Measurements from ENCODE around the gene CAPN14.

Gene CAPN14

DNA sequence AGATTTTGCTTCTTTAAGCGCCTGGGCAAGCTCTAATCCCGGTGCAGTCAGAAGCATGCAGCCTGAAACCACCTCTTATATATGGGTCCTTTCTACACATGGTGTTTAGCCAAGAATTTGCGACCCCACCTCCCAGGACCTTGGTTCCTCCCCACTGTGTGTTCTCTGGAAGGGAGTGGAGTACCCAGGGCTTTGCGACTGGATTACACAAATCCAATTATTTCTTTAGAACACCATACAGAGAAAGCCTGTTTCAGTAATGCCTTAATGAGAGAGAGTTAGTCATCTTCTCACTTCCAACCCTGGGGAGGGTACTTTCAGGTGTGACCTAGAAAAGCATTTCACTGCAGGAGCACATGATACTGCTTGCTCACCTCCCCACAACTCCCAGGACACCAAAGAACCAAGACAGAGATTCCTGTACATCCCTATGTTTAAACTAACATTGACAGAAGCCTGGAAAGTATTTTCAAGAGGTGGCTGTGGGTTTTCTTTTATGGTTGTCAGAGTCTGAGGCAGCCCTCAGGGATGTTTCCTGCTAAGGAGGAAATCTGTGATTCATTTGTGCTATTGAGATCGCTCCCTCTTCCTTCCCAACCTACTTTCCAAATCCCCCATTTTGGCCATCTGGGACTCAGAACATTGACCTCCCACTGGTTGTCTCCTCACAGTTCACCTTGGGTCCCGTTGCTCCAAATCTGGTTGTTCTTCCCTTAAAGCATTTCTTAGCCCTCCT lies at the start of gene CAPN14:
Gene CAPN14, minus strand, starts transcription at position 51 of the 736 bp plus-strand sequence. CDS start 12,068 bp downstream, outside the sequence.
- Histone ChIP-seq H3K27ac (no peak within 1 kb of the TSS), H3K27me3 (no peaks in the 10 kb centered on the region), H3K9me3 (no peaks in the 10 kb centered on the region), H3K4me1 (ENCODE audit: control insufficient read depth in 1 of 2, insufficient read depth in 1 of 2, low read depth in 1 of 2, low read length in 1 of 2) (peaks cover 10 to 18% of the 10 kb centered on the region in 2 experiments), H3K4me3 (ENCODE audit: low read depth in 1 of 2, low read length in 1 of 2) (no peak within 1 kb of the TSS), H3K36me3 (no peaks in the 10 kb centered on the region)
- TF ChIP-seq CTCF (IDR thresholded peaks at IDR 0.05), result no peak

DNA sequence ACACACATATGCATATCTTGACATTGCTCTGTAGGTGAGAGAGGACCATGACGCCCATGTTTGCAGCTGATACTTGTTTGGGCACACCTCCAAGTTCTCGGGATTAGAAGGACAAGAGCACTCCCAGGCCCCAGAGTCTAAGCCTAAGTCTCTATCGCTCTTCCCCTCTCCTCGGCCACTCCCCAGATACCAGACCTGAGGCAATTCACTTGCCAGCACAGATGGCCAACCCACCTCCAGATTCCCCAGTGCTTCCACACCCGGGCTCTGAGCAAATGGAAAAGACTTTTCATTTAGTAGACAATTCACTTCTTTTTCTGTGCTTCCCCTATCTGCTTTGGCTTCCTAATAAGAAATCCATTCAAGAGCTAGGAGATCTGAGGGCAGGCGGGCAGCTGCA lies 49.5 kb upstream of the CAPN14 start:
- no peaks in the 10 kb centered on the region for H3K9me3 ChIP-seq
- no peaks in the 10 kb centered on the region for H3K27me3 ChIP-seq
- H3K36me3 ChIP-seq, result no peaks in the 10 kb centered on the region
- H3K4me1 ChIP-seq (ENCODE audit: control insufficient read depth in 1 of 2, insufficient read depth in 1 of 2, low read depth in 1 of 2, low read length in 1 of 2), result no peaks in the 10 kb centered on the region
- no peak for TF ChIP-seq CTCF (IDR thresholded peaks at IDR 0.05)
- no peak overlapping the region for H3K4me3 ChIP-seq (ENCODE audit: low read depth in 1 of 2, low read length in 1 of 2)
- H3K27ac ChIP-seq, result no peak overlapping the region

DNA sequence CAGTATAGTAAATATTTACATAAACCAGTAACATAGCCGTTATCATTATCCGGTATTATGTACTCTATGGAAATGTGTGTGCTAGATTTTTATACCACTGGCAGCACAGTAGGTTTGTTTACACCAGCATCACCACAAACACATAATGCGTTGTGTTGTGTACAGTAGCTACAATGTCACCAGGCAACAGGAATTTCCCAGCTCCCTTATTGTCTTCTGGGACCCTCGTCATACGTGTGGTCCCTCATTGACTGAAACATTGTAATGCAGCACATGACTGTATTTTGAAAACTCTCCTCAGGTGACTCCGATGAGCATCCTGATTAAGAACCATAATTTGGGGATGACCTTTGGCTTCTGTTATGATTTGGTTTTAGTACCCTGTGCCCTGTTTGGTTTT lies 47.9 kb upstream of the CAPN14 start:
- Histone ChIP-seq H3K4me1 (ENCODE audit: control insufficient read depth in 1 of 2, insufficient read depth in 1 of 2, low read depth in 1 of 2, low read length in 1 of 2) (no peaks in the 10 kb centered on the region), H3K27ac (no peak overlapping the region), H3K9me3 (no peaks in the 10 kb centered on the region), H3K4me3 (ENCODE audit: low read depth in 1 of 2, low read length in 1 of 2) (no peak overlapping the region), H3K36me3 (no peaks in the 10 kb centered on the region), H3K27me3 (no peaks in the 10 kb centered on the region)
- no peak for TF ChIP-seq CTCF (IDR thresholded peaks at IDR 0.05)

DNA sequence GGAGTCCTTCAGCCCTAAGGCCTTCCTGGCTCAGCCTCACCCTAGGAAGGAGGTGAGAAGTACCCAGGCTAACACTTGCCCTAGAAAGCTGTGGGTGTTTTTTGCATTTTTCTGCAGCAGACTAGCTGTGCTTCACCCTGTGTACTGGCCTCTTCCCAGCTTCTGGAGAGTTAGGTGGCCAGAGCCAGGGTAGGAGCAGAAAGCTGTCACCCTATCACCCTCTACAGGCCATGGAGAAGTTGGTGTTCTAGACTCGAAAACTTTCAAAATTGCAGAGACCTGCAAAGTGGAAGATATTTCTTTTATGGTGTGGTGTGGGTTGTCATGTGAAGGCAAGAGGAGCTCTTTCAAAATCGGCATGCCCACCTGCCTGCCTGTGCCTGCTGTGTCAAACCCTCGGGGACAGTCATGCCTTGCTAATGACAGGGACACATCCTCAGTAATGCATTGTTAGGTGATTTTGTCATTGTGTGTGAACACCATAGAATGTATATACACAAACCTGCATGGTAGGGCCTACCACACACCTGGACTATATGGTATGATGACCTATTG lies 46.4 kb upstream of the CAPN14 start:
- Histone ChIP-seq H3K4me1 (ENCODE audit: control insufficient read depth in 1 of 2, insufficient read depth in 1 of 2, low read depth in 1 of 2, low read length in 1 of 2) (no peaks in the 10 kb centered on the region), H3K4me3 (ENCODE audit: low read depth in 1 of 2, low read length in 1 of 2) (no peak overlapping the region), H3K27ac (no peak overlapping the region), H3K27me3 (no peaks in the 10 kb centered on the region), H3K36me3 (no peaks in the 10 kb centered on the region), H3K9me3 (no peaks in the 10 kb centered on the region)
- no peak for TF ChIP-seq CTCF (IDR thresholded peaks at IDR 0.05)

DNA sequence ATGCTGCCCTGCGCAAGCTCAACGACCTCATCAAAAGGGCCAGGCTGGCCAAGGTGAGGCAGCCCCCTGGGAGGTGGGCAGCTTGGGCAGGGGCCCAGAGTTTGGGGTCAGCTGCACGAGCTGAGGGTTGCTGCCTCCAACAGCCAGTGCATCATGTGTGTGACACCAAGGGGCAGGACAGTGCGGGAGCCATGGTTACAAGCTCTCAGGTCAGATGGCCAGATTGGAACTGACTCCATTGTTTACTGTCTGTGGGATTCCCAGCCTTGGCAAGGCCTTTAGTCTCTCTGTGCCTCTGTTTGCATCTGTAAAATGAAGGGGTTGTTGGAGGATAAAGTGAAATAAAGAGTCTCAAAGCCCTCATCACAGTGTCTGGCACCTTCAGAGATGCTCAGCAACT lies 43.6 kb upstream of the CAPN14 start:
- TF ChIP-seq CTCF (IDR thresholded peaks at IDR 0.05), result no peak
- Histone ChIP-seq H3K9me3 (no peaks in the 10 kb centered on the region), H3K36me3 (no peaks in the 10 kb centered on the region)

More for the DNA sequence above, 43.6 kb upstream of the CAPN14 start:
- Histone ChIP-seq H3K27me3 (no peaks in the 10 kb centered on the region), H3K4me1 (ENCODE audit: control insufficient read depth in 1 of 2, insufficient read depth in 1 of 2, low read depth in 1 of 2, low read length in 1 of 2) (no peaks in the 10 kb centered on the region), H3K4me3 (ENCODE audit: low read depth in 1 of 2, low read length in 1 of 2) (no peak overlapping the region), H3K27ac (no peak overlapping the region)
